ENCODE data around the gene CR1.
"Not testable (repeated sequence)": the region's sequence is repeated elsewhere in the genome, so short reads cannot be mapped to it uniquely, and the experiment has no call there.

CR1 gene

DNA sequence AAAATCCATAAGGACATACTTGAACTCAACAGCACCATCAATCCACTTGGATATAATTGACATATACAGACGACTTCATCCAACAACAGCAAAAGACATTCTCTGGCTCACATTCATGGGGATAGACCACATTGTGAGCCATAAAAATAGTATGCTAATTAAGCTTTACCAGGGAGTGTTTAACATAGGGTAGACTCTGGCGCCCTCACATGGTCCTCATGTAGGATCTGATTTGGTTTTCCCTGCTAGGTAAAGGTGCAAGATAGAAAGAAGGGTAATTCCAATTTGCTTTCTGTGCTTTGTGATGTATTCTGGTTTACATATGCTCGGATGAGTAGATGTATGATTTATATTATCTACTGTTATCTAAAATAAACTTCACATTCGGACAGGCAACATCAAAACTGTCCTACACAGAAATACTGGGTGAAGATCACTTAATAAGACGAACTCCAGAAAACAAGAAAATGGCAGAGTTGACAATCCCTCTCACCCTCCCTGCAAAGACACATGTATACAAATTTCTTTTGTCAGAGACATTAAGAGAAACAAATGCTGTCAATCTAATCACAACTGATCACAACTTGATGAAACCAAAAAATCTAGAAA lies 176.7 kb downstream of the CR1 start:
- peak; percentile 58 for DNase-seq (ENCODE audit: low spot score)

DNA sequence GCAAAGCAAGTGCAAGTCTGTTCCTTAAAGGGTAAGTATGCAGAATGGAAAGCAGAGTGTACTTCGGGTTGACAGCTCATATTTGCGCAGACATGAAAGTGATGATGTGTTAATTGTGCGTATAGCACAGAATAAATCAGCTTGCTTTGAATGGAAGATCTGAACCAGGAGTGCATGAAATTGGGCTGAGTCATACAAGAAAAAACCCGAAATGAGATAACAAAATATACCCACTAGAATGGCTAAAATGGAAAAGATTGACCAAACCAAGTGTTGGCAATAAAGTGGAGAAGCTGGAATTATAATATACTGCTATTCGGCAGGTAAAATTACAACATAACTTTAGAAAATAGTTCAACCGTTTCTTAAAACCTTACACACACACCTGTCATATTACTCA lies 177.4 kb downstream of the CR1 start:
- no peak for DNase-seq (ENCODE audit: low spot score)

DNA sequence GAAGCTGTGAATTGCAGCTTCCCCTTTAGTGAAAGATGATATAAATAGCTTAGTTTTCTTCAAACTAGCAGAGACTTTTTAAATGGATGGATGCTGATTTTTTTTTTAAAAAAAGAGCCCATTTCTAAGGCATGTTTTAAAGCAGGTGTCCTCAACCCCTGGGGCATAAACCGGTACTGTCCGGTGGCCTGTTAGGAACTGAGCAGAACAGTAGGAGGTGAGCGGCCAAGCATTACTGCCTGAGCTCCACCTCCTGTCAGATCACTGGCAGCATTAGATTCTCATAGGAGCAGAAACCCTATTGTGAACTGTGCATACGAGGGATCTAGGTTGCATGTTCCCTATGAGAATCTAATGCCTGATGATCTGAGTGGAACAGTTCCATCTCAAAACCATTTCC lies 180.2 kb downstream of the CR1 start:
- no peak for DNase-seq (ENCODE audit: low spot score)

DNA sequence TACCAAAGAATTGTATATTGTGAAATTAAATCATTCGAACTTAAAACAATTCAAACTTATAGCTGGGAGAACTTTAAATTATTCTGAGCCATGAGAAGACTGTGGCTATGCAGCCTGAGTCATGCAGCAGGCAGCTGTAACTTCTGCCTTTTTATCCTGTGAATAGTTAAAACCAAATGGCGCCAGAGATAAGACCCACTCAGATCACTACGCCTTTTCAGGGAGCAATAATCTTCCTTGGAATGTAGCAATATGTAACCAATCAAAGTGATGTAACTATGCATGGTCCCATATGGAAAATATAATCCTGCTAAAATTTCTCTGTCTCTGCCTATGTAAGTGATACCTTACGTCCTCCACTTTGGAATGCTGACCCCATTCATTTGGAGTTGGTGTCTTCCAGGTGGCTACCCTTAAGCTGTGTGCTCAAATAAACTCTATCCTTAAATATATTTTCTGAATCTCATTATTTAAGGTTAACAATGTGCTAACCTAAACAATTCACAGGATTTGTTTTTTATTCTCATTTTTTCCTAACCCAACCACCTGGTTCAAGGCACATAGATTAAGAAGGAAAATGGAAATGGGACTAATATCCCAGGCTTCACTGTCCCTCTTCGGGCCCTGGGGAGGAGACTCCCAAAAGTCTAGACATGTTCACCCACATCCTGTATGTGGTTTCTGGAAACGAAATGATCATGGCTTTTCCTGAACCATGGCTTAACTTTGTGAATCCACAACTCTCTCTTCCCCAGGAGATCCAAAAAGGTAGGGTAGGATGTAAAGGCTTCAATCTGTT lies 184.8 kb downstream of the CR1 start:
- DNase-seq (ENCODE audit: low spot score), result not testable (repeated sequence)

DNA sequence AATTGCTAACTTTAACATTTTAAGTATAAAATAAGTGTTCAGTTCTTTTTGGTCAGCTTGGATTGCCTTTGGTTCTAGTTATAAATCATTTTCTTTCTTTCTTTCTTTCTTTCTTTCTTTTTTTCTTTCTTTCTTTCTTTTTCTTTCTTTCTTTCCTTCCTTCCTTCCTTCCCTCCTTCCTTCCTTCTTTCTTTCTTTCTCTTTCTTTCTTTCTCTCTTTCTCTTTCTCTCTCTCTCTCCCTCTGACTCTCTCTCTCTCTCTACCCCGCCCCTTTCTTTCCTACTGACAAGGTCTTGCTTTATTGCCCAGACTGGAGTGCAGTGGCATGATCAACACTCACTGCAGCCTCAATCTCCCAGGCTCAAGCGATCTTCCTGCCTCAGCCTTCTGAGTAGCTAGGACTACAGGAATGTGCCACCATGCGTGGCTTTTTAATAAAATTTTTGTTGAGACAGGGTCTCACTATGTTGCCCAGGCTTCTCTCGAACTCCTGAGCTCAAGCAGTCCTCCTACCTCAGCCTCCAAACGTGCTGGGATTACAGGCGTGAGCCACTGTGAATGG lies 187.0 kb downstream of the CR1 start:
- DNase-seq (ENCODE audit: low spot score), result not testable (repeated sequence)

DNA sequence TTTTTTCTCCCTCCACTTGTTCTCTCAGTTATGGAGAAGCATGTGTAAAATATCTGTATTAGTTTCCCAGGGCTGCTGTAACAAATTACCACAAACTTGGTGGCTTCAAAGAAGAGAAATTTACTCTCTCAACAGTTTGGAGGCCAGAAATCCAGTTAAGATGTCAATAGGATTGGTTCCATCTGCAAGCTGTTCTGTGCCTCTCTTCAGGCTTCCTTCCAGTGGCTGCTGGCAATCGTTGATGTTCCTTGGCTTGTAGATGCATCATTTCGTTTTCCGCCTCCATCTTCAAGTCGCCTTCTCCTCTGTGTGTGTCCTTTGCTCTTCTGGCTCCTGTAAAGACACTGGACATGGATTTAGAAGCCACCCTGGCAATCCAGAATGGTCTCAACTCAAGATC lies 194.6 kb downstream of the CR1 start:
- not testable (repeated sequence) for DNase-seq (ENCODE audit: low spot score)

DNA sequence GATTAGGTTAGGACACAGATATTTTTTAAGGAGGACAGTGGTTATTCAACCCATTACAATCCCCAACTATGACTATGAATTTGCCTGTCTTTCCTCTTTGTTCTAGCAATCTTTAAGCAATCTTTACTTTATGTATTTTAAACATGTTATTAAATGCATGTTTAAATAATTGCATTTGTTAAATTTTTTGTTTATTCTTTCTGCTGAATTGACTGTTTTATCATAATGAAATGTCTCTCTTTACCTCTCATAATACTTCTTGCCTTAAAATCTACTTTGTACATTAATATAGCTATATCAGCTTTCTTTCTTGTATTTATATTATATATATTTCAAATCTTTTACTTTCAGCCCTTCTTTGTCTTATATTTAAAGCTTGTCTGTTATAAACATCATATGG lies 195.1 kb downstream of the CR1 start:
- DNase-seq (ENCODE audit: low spot score), result no peak
